ENCODE results near the gene RNF113B. TPM values are rescaled to one million over a fixed set of nuclear protein-coding genes. Genes with fewer than 3 reads are reported as not detected.

RNF113B gene
- total RNA-seq, 1 donor from 2014 or later: not detected

GRCh38 chr13:98217597-98217996, 40.5 kb upstream of the RNF113B start:
- intact Hi-C loops (cut with micrococcal nuclease): no loop called here
- no peak overlapping the region for H3K4me3 ChIP-seq
- no peaks in the 10 kb centered on the region for H3K9me3 ChIP-seq (replicated peaks)
- no peak overlapping the region for H3K27ac ChIP-seq (replicated peaks)
- no peaks in the 10 kb centered on the region for H3K27me3 ChIP-seq (ENCODE audit: low read depth)
- peaks cover 44% of the 10 kb centered on the region for H3K4me1 ChIP-seq
- TF ChIP-seq CTCF (IDR thresholded peaks at IDR 0.05; ENCODE audit: borderline replicate concordance): no peak
- H3K36me3 ChIP-seq: no peaks in the 10 kb centered on the region
- DNase-seq: no peak

- Histone ChIP-seq H3K4me1 (peaks cover 38% of the 10 kb centered on the region), H3K27ac (replicated peaks) (peak overlapping the region; percentile 2), H3K27me3 (ENCODE audit: low read depth) (no peaks in the 10 kb centered on the region), H3K9me3 (replicated peaks) (no peaks in the 10 kb centered on the region), H3K4me3 (no peak overlapping the region), H3K36me3 (no peaks in the 10 kb centered on the region)
- intact Hi-C loops (cut with micrococcal nuclease): no loop called here
- TF ChIP-seq CTCF (IDR thresholded peaks at IDR 0.05; ENCODE audit: borderline replicate concordance): no peak
- no peak for DNase-seq
These were observed 39.7 kb upstream of the RNF113B start for GRCh38 chr13:98216711-98217285.

- Histone ChIP-seq H3K4me3 (no peak overlapping the region), H3K9me3 (replicated peaks) (no peaks in the 10 kb centered on the region), H3K27ac (replicated peaks) (peak overlapping the region; percentile 2), H3K4me1 (peaks cover 34% of the 10 kb centered on the region), H3K36me3 (no peaks in the 10 kb centered on the region), H3K27me3 (ENCODE audit: low read depth) (no peaks in the 10 kb centered on the region)
- intact Hi-C loops (cut with micrococcal nuclease): no loop called here
- peak; percentile 39 for DNase-seq
- TF ChIP-seq CTCF (IDR thresholded peaks at IDR 0.05; ENCODE audit: borderline replicate concordance): no peak
These were observed 39.1 kb upstream of the RNF113B start for GRCh38 chr13:98216135-98216565.

- Histone ChIP-seq H3K36me3 (no peaks in the 10 kb centered on the region), H3K27ac (replicated peaks) (no peak overlapping the region), H3K9me3 (replicated peaks) (no peaks in the 10 kb centered on the region), H3K27me3 (ENCODE audit: low read depth) (no peaks in the 10 kb centered on the region), H3K4me3 (no peak overlapping the region), H3K4me1 (peaks cover 28% of the 10 kb centered on the region)
- TF ChIP-seq CTCF (IDR thresholded peaks at IDR 0.05; ENCODE audit: borderline replicate concordance): no peak
- DNase-seq: no peak
- intact Hi-C loops (cut with micrococcal nuclease): no loop called here
These were observed 38.4 kb upstream of the RNF113B start for GRCh38 chr13:98215508-98215907.

GRCh38 chr13:98214707-98215106, 37.6 kb upstream of the RNF113B start:
- no peak for TF ChIP-seq CTCF (IDR thresholded peaks at IDR 0.05; ENCODE audit: borderline replicate concordance)
- intact Hi-C loops (cut with micrococcal nuclease): no loop called here
- peaks cover 32% of the 10 kb centered on the region for H3K4me1 ChIP-seq
- H3K27me3 ChIP-seq (ENCODE audit: low read depth): no peaks in the 10 kb centered on the region
- no peaks in the 10 kb centered on the region for H3K9me3 ChIP-seq (replicated peaks)
- no peak overlapping the region for H3K27ac ChIP-seq (replicated peaks)
- DNase-seq: no peak
- no peak overlapping the region for H3K4me3 ChIP-seq
- no peaks in the 10 kb centered on the region for H3K36me3 ChIP-seq

Data from left ventricle myocardium inferior (tissue), 1 donor.